Chondrocyte (in vitro differentiated cells): Measurements from ENCODE around the gene FAM200A. TPM values are rescaled to one million over a fixed set of nuclear protein-coding genes. Genes with fewer than 3 reads are reported as not detected.

Experiments used
- total RNA-seq: library from RNA; stranded (reverse); gene quantifications from 3 replicates; pipeline ENCODE4 v1.2.1, GENCODE V29; 2021

The FAM200A gene
- total RNA-seq, 1 donor from 2014 or later, result 3.9 TPM

Other genes starting within 250 kb of the FAM200A start
- 103 to 110 TPM (median 104 TPM) in 3 replicates for gene ARPC1A, start 226.2 kb downstream of the FAM200A start, total RNA-seq
- 120 to 134 TPM (median 130 TPM) in 3 replicates for gene ARPC1B, start 177.4 kb downstream of the FAM200A start, total RNA-seq
- 91.2 to 101 TPM (median 92.2 TPM) in 3 replicates for gene PDAP1, start 143.5 kb downstream of the FAM200A start, total RNA-seq
- gene BUD31, start 143.1 kb downstream of the FAM200A start, total RNA-seq, result 88.3 to 120 TPM (median 108 TPM) in 3 replicates
- 4.4 to 5.8 TPM (median 5.4 TPM) in 3 replicates for gene PTCD1, start 113.3 kb downstream of the FAM200A start, total RNA-seq
- gene CPSF4, start 113.2 kb downstream of the FAM200A start, total RNA-seq, result 25.4 to 36.6 TPM (median 29.0 TPM) in 3 replicates
- 225 to 264 TPM (median 239 TPM) in 3 replicates for gene ATP5MF, start 85.9 kb downstream of the FAM200A start, total RNA-seq
- gene ZNF789, start 79.2 kb downstream of the FAM200A start, total RNA-seq, result 7.3 to 15.2 TPM (median 10.0 TPM) in 3 replicates
- gene ZNF394, start 51.8 kb downstream of the FAM200A start, total RNA-seq, result 13.9 to 21.2 TPM (median 15.7 TPM) in 3 replicates
- 11.5 to 12.4 TPM (median 11.5 TPM) in 3 replicates for gene ZKSCAN5, start 47.5 kb downstream of the FAM200A start, total RNA-seq
- 38.8 to 45.3 TPM (median 41.6 TPM) in 3 replicates for gene ZNF655, start 6.5 kb upstream of the FAM200A start, total RNA-seq
- 0.56 to 1.8 TPM (median 0.75 TPM) in 3 replicates for gene TMEM225B, start 46.2 kb upstream of the FAM200A start, total RNA-seq
- 10.4 to 19.9 TPM (median 14.1 TPM) in 3 replicates for gene ZSCAN25, start 64.8 kb upstream of the FAM200A start, total RNA-seq
- gene CYP3A5, start 127.9 kb upstream of the FAM200A start, total RNA-seq, result not detected in 3 replicates
- gene CYP3A7, start 183.1 kb upstream of the FAM200A start, total RNA-seq, result not detected in 3 replicates
- gene CYP3A4, start 232.1 kb upstream of the FAM200A start, total RNA-seq, result not detected in 3 replicates